ENCODE measurements around the gene TK2. TPM values are rescaled to one million over a fixed set of nuclear protein-coding genes. Genes with fewer than 3 reads are reported as not detected.
A peak's percentile ranks its signal among the peaks of the same experiment; 100 is the strongest.

Gene TK2
- total RNA-seq, 1 donor: 73.5 TPM

DNA sequence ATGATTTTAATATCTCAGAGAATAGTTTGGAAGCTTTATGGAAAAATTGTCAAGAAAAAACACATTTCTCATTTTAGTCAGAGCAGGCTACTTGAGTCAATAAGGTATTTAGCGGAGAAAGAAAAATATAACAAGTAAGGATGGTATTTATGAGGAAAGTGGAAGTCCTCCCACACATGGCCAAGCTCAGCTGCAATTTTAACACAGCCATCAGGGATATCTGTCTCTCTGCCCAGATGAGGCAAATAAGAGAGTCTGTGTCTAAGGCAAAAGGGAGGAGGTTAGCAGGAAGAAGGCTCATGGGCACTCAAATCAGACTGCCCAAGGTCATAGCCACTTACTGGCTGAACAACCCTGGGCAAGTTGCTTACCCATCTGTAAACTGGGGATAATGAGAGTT is 24.2 kb upstream of the TK2 start:
- DNase-seq (ENCODE audit: insufficient read length, low spot score, missing footprints): no peak
- H3K9me3 ChIP-seq (ENCODE audit: low read depth, low read length): no peaks in the 10 kb centered on the region
- H3K27me3 ChIP-seq (ENCODE audit: insufficient read depth, low read length): peaks cover 7% of the 10 kb centered on the region
- H4K20me1 ChIP-seq (ENCODE audit: insufficient read depth, low read length): no peaks in the 10 kb centered on the region
- TF ChIP-seq, protein P1, sequence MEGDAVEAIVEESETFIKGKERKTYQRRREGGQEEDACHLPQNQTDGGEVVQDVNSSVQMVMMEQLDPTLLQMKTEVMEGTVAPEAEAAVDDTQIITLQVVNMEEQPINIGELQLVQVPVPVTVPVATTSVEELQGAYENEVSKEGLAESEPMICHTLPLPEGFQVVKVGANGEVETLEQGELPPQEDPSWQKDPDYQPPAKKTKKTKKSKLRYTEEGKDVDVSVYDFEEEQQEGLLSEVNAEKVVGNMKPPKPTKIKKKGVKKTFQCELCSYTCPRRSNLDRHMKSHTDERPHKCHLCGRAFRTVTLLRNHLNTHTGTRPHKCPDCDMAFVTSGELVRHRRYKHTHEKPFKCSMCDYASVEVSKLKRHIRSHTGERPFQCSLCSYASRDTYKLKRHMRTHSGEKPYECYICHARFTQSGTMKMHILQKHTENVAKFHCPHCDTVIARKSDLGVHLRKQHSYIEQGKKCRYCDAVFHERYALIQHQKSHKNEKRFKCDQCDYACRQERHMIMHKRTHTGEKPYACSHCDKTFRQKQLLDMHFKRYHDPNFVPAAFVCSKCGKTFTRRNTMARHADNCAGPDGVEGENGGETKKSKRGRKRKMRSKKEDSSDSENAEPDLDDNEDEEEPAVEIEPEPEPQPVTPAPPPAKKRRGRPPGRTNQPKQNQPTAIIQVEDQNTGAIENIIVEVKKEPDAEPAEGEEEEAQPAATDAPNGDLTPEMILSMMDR (IDR thresholded peaks at IDR 0.05; ENCODE audit: extremely low read depth, low read depth, low read length): no peak
- H3K4me1 ChIP-seq (ENCODE audit: insufficient read depth, low read length): peaks cover 27% of the 10 kb centered on the region
- H3K36me3 ChIP-seq (ENCODE audit: insufficient read depth, low read length): no peaks in the 10 kb centered on the region
- H3K4me3 ChIP-seq (ENCODE audit: insufficient read depth, low read length): no peak overlapping the region
- peak overlapping the region; percentile 4 for H3K27ac ChIP-seq (ENCODE audit: low read depth, low read length)
- H3K79me2 ChIP-seq (ENCODE audit: insufficient read depth, low read length): no peaks in the 10 kb centered on the region
- H3K4me2 ChIP-seq (ENCODE audit: insufficient read depth, low read length): no peak overlapping the region
- H2AFZ ChIP-seq (ENCODE audit: low read length): no peak overlapping the region

DNA sequence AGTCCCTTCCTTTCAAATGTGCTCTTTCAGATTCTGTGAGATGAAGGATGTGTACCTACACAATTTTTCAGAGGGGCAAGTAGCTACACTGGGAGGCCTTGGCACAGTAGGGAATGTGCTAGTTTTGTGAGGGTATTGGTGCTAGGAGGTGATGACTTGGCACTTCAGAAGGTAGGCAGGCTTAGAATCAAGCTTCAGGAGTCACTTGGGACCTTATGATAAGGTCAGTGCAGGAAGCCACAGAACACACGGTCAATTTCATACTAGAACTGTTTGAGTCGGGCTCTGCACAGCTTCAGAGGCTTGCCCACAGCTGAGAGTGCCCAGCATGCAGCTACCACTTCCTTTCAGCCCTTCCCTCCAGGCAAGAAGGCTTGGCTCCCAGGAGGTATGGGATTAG is 22.4 kb upstream of the TK2 start:
- Histone ChIP-seq H3K79me2 (ENCODE audit: insufficient read depth, low read length) (no peaks in the 10 kb centered on the region), H3K27ac (ENCODE audit: low read depth, low read length) (no peak overlapping the region), H3K36me3 (ENCODE audit: insufficient read depth, low read length) (no peaks in the 10 kb centered on the region), H3K4me3 (ENCODE audit: insufficient read depth, low read length) (no peak overlapping the region), H3K27me3 (ENCODE audit: insufficient read depth, low read length) (peaks cover 2% of the 10 kb centered on the region), H4K20me1 (ENCODE audit: insufficient read depth, low read length) (no peaks in the 10 kb centered on the region), H3K9me3 (ENCODE audit: low read depth, low read length) (no peaks in the 10 kb centered on the region), H3K4me2 (ENCODE audit: insufficient read depth, low read length) (no peak overlapping the region), H2AFZ (ENCODE audit: low read length) (no peak overlapping the region), H3K4me1 (ENCODE audit: insufficient read depth, low read length) (peaks cover 36% of the 10 kb centered on the region)
- no peak for DNase-seq (ENCODE audit: insufficient read length, low spot score, missing footprints)
- TF ChIP-seq, protein P1 (IDR thresholded peaks at IDR 0.05; ENCODE audit: extremely low read depth, low read depth, low read length): no peak

DNA sequence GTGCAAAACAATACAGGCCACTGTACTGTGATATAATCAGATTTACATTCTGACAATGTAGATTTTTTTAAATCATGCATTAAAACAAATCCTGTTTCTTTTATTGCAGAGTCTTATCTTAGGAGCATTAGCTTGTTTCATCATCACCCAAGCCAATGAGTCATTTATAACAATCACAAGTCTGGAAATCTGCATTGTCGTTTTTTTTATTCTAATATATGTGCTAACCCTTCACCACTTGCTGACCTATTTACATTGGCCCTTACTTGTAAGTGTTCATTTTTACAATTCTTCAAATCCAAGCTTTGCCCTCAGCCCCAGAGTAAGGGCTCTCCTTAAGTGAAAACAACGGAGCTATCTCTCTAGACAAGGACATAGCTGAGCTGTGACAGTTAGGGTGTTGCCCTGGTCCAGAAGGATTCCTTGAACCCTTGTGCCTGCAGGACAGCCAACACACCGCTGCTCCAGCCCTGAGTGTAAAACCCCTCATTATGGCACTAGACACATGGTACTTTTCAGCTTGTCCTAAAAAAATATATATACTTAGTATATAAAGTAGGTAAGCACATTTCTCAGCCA is 20.0 kb upstream of the TK2 start:
- Histone ChIP-seq H3K36me3 (ENCODE audit: insufficient read depth, low read length) (peaks cover 12% of the 10 kb centered on the region), H3K79me2 (ENCODE audit: insufficient read depth, low read length) (no peaks in the 10 kb centered on the region), H3K4me2 (ENCODE audit: insufficient read depth, low read length) (peak overlapping the region; percentile 31), H3K9me3 (ENCODE audit: low read depth, low read length) (no peaks in the 10 kb centered on the region), H4K20me1 (ENCODE audit: insufficient read depth, low read length) (no peaks in the 10 kb centered on the region), H3K27ac (ENCODE audit: low read depth, low read length) (peak overlapping the region; percentile 22), H3K4me3 (ENCODE audit: insufficient read depth, low read length) (no peak overlapping the region), H3K27me3 (ENCODE audit: insufficient read depth, low read length) (no peaks in the 10 kb centered on the region), H2AFZ (ENCODE audit: low read length) (no peak overlapping the region), H3K4me1 (ENCODE audit: insufficient read depth, low read length) (peaks cover 36% of the 10 kb centered on the region)
- peak; percentile 85 for DNase-seq (ENCODE audit: insufficient read length, low spot score, missing footprints)
- TF ChIP-seq, protein P1 (IDR thresholded peaks at IDR 0.05; ENCODE audit: extremely low read depth, low read depth, low read length): no peak

DNA sequence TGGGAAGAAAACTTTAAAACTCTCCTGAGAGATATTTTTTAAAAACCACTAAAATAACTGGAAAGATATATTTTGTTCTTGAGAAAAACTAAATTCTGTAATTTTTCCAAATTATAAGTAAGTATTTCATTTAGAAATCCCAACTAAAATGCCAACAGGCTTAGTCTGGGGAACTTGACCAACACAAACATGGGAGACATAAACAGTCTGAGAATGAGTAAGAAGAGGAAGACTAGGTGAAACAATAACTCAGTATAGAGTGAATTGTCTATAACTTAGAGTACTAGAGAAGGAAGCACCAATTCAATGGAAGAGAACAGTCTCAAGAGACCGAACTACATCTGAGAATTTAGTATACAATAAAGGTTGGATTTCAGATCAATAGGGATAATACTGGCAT is 19.2 kb upstream of the TK2 start:
- TF ChIP-seq, protein P1 (IDR thresholded peaks at IDR 0.05; ENCODE audit: extremely low read depth, low read depth, low read length): no peak
- Histone ChIP-seq H3K4me2 (ENCODE audit: insufficient read depth, low read length) (peak overlapping the region; percentile 31), H3K4me3 (ENCODE audit: insufficient read depth, low read length) (no peak overlapping the region)

More for the DNA sequence above, 19.2 kb upstream of the TK2 start:
- Histone ChIP-seq H3K27ac (ENCODE audit: low read depth, low read length) (peak overlapping the region; percentile 22), H3K27me3 (ENCODE audit: insufficient read depth, low read length) (no peaks in the 10 kb centered on the region), H3K9me3 (ENCODE audit: low read depth, low read length) (no peaks in the 10 kb centered on the region), H4K20me1 (ENCODE audit: insufficient read depth, low read length) (no peaks in the 10 kb centered on the region), H3K4me1 (ENCODE audit: insufficient read depth, low read length) (peaks cover 35% of the 10 kb centered on the region), H3K79me2 (ENCODE audit: insufficient read depth, low read length) (no peaks in the 10 kb centered on the region), H2AFZ (ENCODE audit: low read length) (no peak overlapping the region), H3K36me3 (ENCODE audit: insufficient read depth, low read length) (peaks cover 12% of the 10 kb centered on the region)
- no peak for DNase-seq (ENCODE audit: insufficient read length, low spot score, missing footprints)
